ENCODE results near the gene TIMMDC1. TPM values are rescaled to one million over a fixed set of nuclear protein-coding genes. Genes with fewer than 3 reads are reported as not detected.

TIMMDC1 gene
- total and polyA plus RNA-seq, 10 of the 15 experiments (the other 5 are each of a cell fraction or from before 2014, with no cell fraction given): 55.9 to 146 (median 72.1) TPM

DNA sequence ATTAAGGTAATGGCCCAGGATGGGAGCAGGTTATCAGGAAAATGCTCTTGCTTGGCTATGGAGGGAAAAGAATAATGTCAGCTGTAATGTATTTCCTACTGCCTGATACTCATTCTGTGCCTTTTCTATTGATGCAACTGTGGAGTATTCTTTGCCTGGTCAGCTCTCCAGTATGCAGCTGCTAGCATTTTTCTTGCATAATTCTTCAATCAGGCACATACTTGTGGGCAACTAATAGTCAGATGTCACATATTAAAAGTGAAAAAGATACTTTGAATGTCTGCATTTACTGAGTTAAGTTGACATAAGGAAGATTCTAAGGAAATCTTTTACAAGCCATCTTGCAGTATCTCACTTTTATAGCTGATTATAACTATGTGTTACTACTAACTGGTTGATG lies 31.5 kb downstream of the TIMMDC1 start (continued):
- TF ChIP-seq ZSCAN29 (IDR thresholded peaks at IDR 0.05) (no peak), KDM1A (IDR thresholded peaks at IDR 0.05; ENCODE audit: borderline replicate concordance) (no peak)
- TF ChIP-seq, protein P1, sequence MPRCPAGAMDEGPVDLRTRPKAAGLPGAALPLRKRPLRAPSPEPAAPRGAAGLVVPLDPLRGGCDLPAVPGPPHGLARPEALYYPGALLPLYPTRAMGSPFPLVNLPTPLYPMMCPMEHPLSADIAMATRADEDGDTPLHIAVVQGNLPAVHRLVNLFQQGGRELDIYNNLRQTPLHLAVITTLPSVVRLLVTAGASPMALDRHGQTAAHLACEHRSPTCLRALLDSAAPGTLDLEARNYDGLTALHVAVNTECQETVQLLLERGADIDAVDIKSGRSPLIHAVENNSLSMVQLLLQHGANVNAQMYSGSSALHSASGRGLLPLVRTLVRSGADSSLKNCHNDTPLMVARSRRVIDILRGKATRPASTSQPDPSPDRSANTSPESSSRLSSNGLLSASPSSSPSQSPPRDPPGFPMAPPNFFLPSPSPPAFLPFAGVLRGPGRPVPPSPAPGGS (IDR thresholded peaks at IDR 0.05; ENCODE audit: borderline replicate concordance, insufficient read depth, low read depth, low read length, poor library complexity, severe bottlenecking): no peak
- TF ChIP-seq, protein P2, sequence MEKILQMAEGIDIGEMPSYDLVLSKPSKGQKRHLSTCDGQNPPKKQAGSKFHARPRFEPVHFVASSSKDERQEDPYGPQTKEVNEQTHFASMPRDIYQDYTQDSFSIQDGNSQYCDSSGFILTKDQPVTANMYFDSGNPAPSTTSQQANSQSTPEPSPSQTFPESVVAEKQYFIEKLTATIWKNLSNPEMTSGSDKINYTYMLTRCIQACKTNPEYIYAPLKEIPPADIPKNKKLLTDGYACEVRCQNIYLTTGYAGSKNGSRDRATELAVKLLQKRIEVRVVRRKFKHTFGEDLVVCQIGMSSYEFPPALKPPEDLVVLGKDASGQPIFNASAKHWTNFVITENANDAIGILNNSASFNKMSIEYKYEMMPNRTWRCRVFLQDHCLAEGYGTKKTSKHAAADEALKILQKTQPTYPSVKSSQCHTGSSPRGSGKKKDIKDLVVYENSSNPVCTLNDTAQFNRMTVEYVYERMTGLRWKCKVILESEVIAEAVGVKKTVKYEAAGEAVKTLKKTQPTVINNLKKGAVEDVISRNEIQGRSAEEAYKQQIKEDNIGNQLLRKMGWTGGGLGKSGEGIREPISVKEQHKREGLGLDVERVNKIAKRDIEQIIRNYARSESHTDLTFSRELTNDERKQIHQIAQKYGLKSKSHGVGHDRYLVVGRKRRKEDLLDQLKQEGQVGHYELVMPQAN (conservative IDR thresholded peaks at IDR 0.05): no peak

DNA sequence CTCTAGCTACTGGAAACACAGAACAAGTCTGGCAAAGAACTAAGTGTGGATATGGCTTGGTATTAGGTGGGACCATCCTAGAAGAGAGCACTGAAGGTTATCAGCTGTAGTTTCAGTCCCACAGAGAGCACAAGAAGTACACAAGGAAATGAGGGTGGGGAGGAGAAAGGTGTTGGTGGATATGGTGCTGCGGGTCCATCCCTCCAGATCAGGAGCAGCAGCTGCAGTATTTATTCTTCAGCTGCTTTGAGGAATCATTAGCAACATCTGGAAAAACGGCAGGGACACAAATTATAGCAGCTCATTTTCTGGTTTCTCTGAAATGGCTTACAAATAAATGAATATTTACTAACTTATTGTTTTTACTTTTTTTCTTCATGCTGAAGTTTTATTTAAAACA lies 32.1 kb downstream of the TIMMDC1 start:
- in situ Hi-C loops (cut with MboI) (no loop called here), intact Hi-C loops (cut with micrococcal nuclease; ENCODE audit: unreplicated experiment) (no loop called here)
- peaks cover 8 to 47% of the 10 kb centered on the region in 2 experiments for H3K36me3 ChIP-seq (ENCODE audit: control insufficient read depth in 2 of 2, insufficient read depth in 2 of 2, low read length in 1 of 2)
- POLR2A ChIA-PET: no interaction called here
- no peak overlapping the region for H3K4me2 ChIP-seq (ENCODE audit: control insufficient read depth, insufficient read depth)
- CTCF ChIA-PET: interaction anchor here (0.8 to 1.1 kb wide), 4 partner anchors 11 to 151 kb away, joined by 3 to 5 read pairs (median 3); partner anchors contain the start of gene CD80
- H3K4me1 ChIP-seq (ENCODE audit: control insufficient read depth, insufficient read depth, low read length): no peaks in the 10 kb centered on the region
- no peak overlapping the region for H3K27ac ChIP-seq (ENCODE audit: control insufficient read depth, insufficient read depth)
- no peak for ATAC-seq
- H3K9ac ChIP-seq (ENCODE audit: control insufficient read depth, insufficient read depth, low read length): no peak overlapping the region
- WGBS (ENCODE audit: insufficient coverage, insufficient replicate concordance, low lambda C conversion rate, missing lambda C conversion rate): 85% methylated on average over 2 of the region's 2 CpGs
- no peak overlapping the region for H2AFZ ChIP-seq (ENCODE audit: control insufficient read depth, low read depth, low read length)
- H3K4me3 ChIP-seq: no peak overlapping the region
- SMC1A ChIA-PET (ENCODE audit: uncharacterized antibody, unreplicated experiment): interaction anchor here (0.7 to 1.7 kb wide), 9 partner anchors 9 to 255 kb away, joined by 3 to 10 read pairs (median 3); no protein-coding TSS in a partner anchor
- RAD21 ChIA-PET (ENCODE audit: unreplicated experiment): interaction anchor here (1.6 kb wide), 1 partner anchor 149 kb away, joined by 3 read pairs; no protein-coding TSS in a partner anchor
- H4K20me1 ChIP-seq (ENCODE audit: control insufficient read depth, insufficient read depth): no peaks in the 10 kb centered on the region
- BruUV-seq (replicated peaks): no TSS peak
- DNase-seq (ENCODE audit: low read depth, low spot score): no peak
- no peak for FAIRE-seq
- H3K27me3 ChIP-seq (replicated peaks in 1 of 2; ENCODE audit: control insufficient read depth in 2 of 2, insufficient read depth in 2 of 2, low read length in 1 of 2): no peaks in the 10 kb centered on the region
- peaks cover 5% of the 10 kb centered on the region for H3K79me2 ChIP-seq (ENCODE audit: control insufficient read depth, insufficient read depth, low read length)
- H3K9me3 ChIP-seq (replicated peaks; ENCODE audit: control insufficient read depth, insufficient read depth, low read length): no peaks in the 10 kb centered on the region
- TF ChIP-seq YBX1 (IDR thresholded peaks at IDR 0.05) (no peak), BACH1 (IDR thresholded peaks at IDR 0.05; ENCODE audit: borderline replicate concordance) (no peak), STAT3 (IDR thresholded peaks at IDR 0.05; ENCODE audit: low read depth, low read length) (no peak), HDAC6 (IDR thresholded peaks at IDR 0.05; ENCODE audit: unreplicated experiment) (no peak), SPI1 (IDR thresholded peaks at IDR 0.05; ENCODE audit: borderline replicate concordance, insufficient read depth, low read depth, low read length) (no peak), EED (IDR thresholded peaks at IDR 0.05; ENCODE audit: low read depth) (no peak)
- TF ChIP-seq, protein P3, sequence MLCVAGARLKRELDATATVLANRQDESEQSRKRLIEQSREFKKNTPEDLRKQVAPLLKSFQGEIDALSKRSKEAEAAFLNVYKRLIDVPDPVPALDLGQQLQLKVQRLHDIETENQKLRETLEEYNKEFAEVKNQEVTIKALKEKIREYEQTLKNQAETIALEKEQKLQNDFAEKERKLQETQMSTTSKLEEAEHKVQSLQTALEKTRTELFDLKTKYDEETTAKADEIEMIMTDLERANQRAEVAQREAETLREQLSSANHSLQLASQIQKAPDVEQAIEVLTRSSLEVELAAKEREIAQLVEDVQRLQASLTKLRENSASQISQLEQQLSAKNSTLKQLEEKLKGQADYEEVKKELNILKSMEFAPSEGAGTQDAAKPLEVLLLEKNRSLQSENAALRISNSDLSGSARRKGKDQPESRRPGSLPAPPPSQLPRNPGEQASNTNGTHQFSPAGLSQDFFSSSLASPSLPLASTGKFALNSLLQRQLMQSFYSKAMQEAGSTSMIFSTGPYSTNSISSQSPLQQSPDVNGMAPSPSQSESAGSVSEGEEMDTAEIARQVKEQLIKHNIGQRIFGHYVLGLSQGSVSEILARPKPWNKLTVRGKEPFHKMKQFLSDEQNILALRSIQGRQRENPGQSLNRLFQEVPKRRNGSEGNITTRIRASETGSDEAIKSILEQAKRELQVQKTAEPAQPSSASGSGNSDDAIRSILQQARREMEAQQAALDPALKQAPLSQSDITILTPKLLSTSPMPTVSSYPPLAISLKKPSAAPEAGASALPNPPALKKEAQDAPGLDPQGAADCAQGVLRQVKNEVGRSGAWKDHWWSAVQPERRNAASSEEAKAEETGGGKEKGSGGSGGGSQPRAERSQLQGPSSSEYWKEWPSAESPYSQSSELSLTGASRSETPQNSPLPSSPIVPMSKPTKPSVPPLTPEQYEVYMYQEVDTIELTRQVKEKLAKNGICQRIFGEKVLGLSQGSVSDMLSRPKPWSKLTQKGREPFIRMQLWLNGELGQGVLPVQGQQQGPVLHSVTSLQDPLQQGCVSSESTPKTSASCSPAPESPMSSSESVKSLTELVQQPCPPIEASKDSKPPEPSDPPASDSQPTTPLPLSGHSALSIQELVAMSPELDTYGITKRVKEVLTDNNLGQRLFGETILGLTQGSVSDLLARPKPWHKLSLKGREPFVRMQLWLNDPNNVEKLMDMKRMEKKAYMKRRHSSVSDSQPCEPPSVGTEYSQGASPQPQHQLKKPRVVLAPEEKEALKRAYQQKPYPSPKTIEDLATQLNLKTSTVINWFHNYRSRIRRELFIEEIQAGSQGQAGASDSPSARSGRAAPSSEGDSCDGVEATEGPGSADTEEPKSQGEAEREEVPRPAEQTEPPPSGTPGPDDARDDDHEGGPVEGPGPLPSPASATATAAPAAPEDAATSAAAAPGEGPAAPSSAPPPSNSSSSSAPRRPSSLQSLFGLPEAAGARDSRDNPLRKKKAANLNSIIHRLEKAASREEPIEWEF (IDR thresholded peaks at IDR 0.05; ENCODE audit: insufficient replicate concordance, low read depth, low read length): no peak
- TF ChIP-seq, protein P4, sequence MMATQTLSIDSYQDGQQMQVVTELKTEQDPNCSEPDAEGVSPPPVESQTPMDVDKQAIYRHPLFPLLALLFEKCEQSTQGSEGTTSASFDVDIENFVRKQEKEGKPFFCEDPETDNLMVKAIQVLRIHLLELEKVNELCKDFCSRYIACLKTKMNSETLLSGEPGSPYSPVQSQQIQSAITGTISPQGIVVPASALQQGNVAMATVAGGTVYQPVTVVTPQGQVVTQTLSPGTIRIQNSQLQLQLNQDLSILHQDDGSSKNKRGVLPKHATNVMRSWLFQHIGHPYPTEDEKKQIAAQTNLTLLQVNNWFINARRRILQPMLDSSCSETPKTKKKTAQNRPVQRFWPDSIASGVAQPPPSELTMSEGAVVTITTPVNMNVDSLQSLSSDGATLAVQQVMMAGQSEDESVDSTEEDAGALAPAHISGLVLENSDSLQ (IDR thresholded peaks at IDR 0.05): no peak

Data from GM12878 (cell line).